Neural crest cell (in vitro differentiated cells): ENCODE results near the gene SEL1L3. TPM values are rescaled to one million over a fixed set of nuclear protein-coding genes. Genes with fewer than 3 reads are reported as not detected.

ENCODE experiments used
- DNase-seq: peaks from one replicate; pipeline ENCODE4 v3.0.0; 2021; ENCODE audit warnings: low read depth, mixed read lengths, low spot score
- H3K27ac Mint-ChIP-seq: one replicate; pipeline ENCODE4 v1.8.0; 2021; ENCODE audit warnings: mild to moderate bottlenecking, mixed read lengths; ENCODE audit not compliant: unreplicated experiment
- H3K27me3 Mint-ChIP-seq: 2 replicates; pipeline ENCODE4 v1.8.0; 2021; ENCODE audit warnings: low read depth, mild to moderate bottlenecking, mixed read lengths
- H3K36me3 Mint-ChIP-seq: 2 replicates; pipeline ENCODE4 v1.8.0; 2021; ENCODE audit warnings: low read depth, mild to moderate bottlenecking, mixed read lengths
- H3K4me1 Mint-ChIP-seq: 2 replicates; pipeline ENCODE4 v1.8.0; 2021; ENCODE audit warnings: mixed read lengths
- H3K4me3 Mint-ChIP-seq: one replicate; pipeline ENCODE4 v1.8.0; 2021; ENCODE audit warnings: mild to moderate bottlenecking, mixed read lengths
- H3K9me3 Mint-ChIP-seq: 2 replicates; pipeline ENCODE4 v1.8.0; 2021; ENCODE audit warnings: mixed read lengths
- total RNA-seq: library from RNA; stranded (reverse); gene quantifications from 2 replicates; pipeline ENCODE4 v1.2.1, GENCODE V29; 2021
- TF ChIP-seq, protein P1 (sequence below): fragments of 200-600 bp; sonication (generic); conservative IDR thresholded peaks from 2 replicates; pipeline ENCODE4 v1.5.0; 2021; ENCODE audit warnings: antibody characterized with exemption, mild to moderate bottlenecking

Gene SEL1L3
- total RNA-seq, 1 donor from 2014 or later, result 3.4 TPM

DNA sequence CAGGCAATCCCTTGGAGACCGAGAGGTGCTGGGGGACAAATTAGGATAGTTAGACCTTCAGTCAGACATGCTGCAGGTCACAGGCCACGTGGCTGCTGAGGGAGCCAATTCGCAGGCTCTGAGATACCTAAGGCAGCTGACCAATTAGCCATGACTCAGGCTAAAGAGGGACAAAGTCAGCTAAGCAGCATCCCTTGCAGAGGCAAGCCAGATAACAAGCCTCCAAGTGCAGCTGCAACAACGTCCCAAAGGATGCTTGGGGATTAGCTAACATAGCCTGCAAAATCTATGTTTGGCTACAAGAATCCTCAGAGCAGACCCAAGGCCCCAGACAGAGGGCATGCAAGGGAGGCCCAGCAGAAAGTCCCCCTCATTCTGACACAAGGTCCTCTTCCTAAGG, 93.5 kb downstream of the SEL1L3 start:
- H3K4me3 Mint-ChIP-seq, result no peak overlapping the region
- peaks cover 2% of the 10 kb centered on the region for H3K36me3 Mint-ChIP-seq
- no peaks in the 10 kb centered on the region for H3K4me1 Mint-ChIP-seq

DNA sequence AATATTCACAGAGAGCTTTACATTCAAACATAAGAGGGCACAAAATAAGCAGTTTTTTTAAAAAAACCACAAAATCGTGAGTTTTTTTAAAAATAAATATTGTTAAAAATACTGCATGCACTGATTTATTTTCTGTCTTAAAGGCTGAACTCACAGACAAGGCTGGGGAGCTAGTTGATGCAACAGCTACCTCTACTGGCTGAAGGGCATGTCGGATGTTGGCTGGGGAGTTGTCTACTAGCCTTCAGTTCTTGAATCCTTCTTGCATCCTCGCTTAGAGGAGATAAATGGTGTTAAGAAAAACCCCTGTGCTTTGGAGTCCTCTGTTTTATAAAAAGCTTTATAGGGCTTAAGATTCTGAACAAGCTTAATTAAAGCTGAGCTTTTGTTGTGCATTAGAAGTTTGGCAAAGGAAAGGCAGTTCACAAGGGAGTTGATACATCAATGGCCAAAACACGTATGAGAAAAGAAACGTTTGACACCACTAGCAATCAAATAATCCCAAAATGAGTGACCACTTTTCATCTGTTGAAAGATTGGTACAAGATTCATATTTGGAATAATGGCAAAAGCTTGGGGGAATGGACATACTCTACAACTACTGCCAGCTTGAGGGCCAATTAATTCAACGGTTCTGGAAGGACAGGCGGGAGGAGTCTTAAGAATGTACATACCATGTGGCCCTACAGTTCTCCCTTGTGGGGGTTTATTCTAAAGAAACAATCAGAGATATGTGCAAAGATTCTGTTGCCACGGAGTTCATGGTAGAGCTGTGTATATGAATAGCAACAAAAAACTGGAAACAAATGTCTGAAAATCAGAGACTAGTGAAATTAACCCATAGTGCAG, 94.7 kb downstream of the SEL1L3 start:
- peaks cover 2% of the 10 kb centered on the region for H3K36me3 Mint-ChIP-seq
- TF ChIP-seq, protein P1, sequence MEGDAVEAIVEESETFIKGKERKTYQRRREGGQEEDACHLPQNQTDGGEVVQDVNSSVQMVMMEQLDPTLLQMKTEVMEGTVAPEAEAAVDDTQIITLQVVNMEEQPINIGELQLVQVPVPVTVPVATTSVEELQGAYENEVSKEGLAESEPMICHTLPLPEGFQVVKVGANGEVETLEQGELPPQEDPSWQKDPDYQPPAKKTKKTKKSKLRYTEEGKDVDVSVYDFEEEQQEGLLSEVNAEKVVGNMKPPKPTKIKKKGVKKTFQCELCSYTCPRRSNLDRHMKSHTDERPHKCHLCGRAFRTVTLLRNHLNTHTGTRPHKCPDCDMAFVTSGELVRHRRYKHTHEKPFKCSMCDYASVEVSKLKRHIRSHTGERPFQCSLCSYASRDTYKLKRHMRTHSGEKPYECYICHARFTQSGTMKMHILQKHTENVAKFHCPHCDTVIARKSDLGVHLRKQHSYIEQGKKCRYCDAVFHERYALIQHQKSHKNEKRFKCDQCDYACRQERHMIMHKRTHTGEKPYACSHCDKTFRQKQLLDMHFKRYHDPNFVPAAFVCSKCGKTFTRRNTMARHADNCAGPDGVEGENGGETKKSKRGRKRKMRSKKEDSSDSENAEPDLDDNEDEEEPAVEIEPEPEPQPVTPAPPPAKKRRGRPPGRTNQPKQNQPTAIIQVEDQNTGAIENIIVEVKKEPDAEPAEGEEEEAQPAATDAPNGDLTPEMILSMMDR, result peak; percentile 94
- no peaks in the 10 kb centered on the region for H3K27me3 Mint-ChIP-seq
- H3K4me1 Mint-ChIP-seq, result no peaks in the 10 kb centered on the region
- no peak overlapping the region for H3K27ac Mint-ChIP-seq
- H3K9me3 Mint-ChIP-seq, result no peaks in the 10 kb centered on the region
- no peak overlapping the region for H3K4me3 Mint-ChIP-seq
- DNase-seq, result peak; percentile 56

More for the DNA sequence above, 93.5 kb downstream of the SEL1L3 start:
- TF ChIP-seq, protein P1, result no peak
- DNase-seq, result no peak
- no peaks in the 10 kb centered on the region for H3K9me3 Mint-ChIP-seq
- H3K27ac Mint-ChIP-seq, result no peak overlapping the region
- H3K27me3 Mint-ChIP-seq, result no peaks in the 10 kb centered on the region

DNA sequence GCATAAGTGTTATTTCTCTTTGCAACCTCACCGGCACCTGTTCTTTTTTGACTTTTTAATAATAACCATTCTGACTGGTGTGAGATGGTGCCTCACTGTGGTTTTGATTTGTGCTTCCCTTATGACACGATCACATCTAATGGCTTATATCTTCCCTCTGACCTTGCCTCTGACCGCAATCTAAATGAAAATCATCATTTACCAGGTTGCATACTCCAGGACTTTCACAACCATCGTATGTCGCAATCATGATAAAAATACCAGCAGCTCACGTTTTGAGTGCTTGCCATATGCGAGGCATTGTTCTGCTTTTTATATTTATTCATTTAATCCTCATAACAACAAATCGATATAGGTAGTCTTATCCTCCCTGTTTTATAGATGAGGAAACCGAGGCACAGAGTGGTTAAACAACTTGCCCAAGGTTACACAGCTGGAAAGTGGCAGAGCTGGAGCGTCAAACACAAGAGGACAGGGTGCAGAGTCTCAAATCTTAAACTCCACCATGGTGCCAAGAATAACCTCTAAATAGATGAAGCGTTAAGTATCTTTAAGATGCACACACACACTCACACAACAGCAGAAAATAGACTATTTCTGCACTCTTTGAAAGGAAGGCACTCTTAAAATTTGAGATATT, 102.2 kb downstream of the SEL1L3 start:
- H3K4me3 Mint-ChIP-seq, result no peak overlapping the region
- TF ChIP-seq, protein P1, result no peak
- H3K36me3 Mint-ChIP-seq, result no peaks in the 10 kb centered on the region

DNA sequence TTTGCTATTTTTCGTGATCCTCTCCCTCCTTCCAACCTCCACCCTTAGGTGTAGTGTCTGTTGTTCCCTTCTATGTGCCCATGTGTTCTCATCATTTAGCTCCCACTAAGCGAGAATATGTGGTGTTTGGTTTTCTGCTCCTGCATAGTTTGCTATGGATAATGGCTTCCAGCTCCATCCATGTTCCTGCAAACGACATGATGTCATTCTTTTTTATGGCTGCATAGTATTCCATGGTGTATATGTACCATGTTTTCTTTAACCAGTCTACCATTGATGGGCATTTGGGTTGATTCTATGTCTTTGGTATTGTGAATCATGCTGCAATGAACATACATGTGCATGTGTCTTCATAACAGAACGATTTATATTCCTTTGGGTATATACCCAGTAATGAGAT, 102.7 kb downstream of the SEL1L3 start:
- TF ChIP-seq, protein P1, result no peak
- Mint-ChIP-seq H3K9me3 (no peaks in the 10 kb centered on the region), H3K27ac (no peak overlapping the region), H3K4me1 (no peaks in the 10 kb centered on the region), H3K4me3 (no peak overlapping the region), H3K36me3 (no peaks in the 10 kb centered on the region), H3K27me3 (no peaks in the 10 kb centered on the region)
- DNase-seq, result no peak

More for the DNA sequence above, 102.2 kb downstream of the SEL1L3 start:
- Mint-ChIP-seq H3K9me3 (no peaks in the 10 kb centered on the region), H3K27me3 (no peaks in the 10 kb centered on the region), H3K27ac (no peak overlapping the region), H3K4me1 (no peaks in the 10 kb centered on the region)
- no peak for DNase-seq

DNA sequence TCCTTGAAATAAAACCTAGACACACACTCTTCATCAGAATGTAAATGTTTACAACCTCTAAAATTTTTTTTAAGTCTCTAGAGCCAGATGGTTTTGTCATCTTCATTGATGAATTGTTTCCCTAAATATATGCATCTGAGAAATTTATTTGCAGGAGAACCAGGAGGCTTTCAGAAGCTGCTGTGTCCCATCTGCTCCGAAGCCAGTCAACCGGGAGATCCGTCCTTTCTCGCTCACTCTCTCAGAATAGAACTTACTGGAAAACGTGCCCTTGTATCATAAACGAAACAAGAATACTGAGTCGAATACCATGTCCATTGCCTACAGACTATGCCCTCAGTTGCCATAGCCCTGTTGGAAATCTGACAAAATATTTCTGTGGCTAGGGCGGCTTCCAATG, 103.7 kb downstream of the SEL1L3 start:
- Mint-ChIP-seq H3K36me3 (no peaks in the 10 kb centered on the region), H3K9me3 (no peaks in the 10 kb centered on the region), H3K4me3 (no peak overlapping the region), H3K27me3 (no peaks in the 10 kb centered on the region), H3K4me1 (no peaks in the 10 kb centered on the region), H3K27ac (no peak overlapping the region)
- TF ChIP-seq, protein P1, result no peak
- DNase-seq, result no peak
